ENCODE measurements around the gene CTNNBIP1.

Gene CTNNBIP1

GRCh38 chr1:9877962-9878361 lies 32.1 kb downstream of the CTNNBIP1 start:
- no peak for DNase-seq (ENCODE audit: low read depth in 2 of 2)

GRCh38 chr1:9875636-9876000 lies 34.5 kb downstream of the CTNNBIP1 start:
- no peak for DNase-seq (ENCODE audit: low read depth in 2 of 2)

GRCh38 chr1:9874959-9875635 lies 35.0 kb downstream of the CTNNBIP1 start:
- peak; percentile 43 to 53 for DNase-seq (ENCODE audit: low read depth in 2 of 2)

GRCh38 chr1:9874412-9874811 lies 35.7 kb downstream of the CTNNBIP1 start:
- DNase-seq (ENCODE audit: low read depth in 2 of 2), result no peak

- no peak for DNase-seq (ENCODE audit: low read depth in 2 of 2)
Measured at GRCh38 chr1:9873992-9874391, 36.1 kb downstream of the CTNNBIP1 start.

- DNase-seq (ENCODE audit: low read depth in 2 of 2), result no peak
Measured at GRCh38 chr1:9873385-9873784, 36.7 kb downstream of the CTNNBIP1 start.

GRCh38 chr1:9872430-9873165 lies 37.5 kb downstream of the CTNNBIP1 start:
- no peak for DNase-seq (ENCODE audit: low read depth in 2 of 2)

- no peak for DNase-seq (ENCODE audit: low read depth in 2 of 2)
Measured at GRCh38 chr1:9871707-9872425, 38.2 kb downstream of the CTNNBIP1 start.

GRCh38 chr1:9871021-9871420 lies 39.0 kb downstream of the CTNNBIP1 start:
- DNase-seq (ENCODE audit: low read depth in 2 of 2), result no peak

GRCh38 chr1:9870572-9870971 lies 39.5 kb downstream of the CTNNBIP1 start:
- DNase-seq (ENCODE audit: low read depth in 2 of 2), result no peak

GRCh38 chr1:9869831-9870251 lies 40.2 kb downstream of the CTNNBIP1 start:
- DNase-seq (ENCODE audit: low read depth in 2 of 2), result no peak

- DNase-seq (ENCODE audit: low read depth in 2 of 2), result no peak
Measured at GRCh38 chr1:9868244-9868590, 41.9 kb downstream of the CTNNBIP1 start.

GRCh38 chr1:9867408-9868243 lies 42.4 kb downstream of the CTNNBIP1 start:
- DNase-seq (ENCODE audit: low read depth in 2 of 2), result peak; percentile 67 to 70

GRCh38 chr1:9866836-9867235 lies 43.2 kb downstream of the CTNNBIP1 start:
- no peak for DNase-seq (ENCODE audit: low read depth in 2 of 2)

- DNase-seq (ENCODE audit: low read depth in 2 of 2), result no peak
Measured at GRCh38 chr1:9865724-9866123, 44.3 kb downstream of the CTNNBIP1 start.

GRCh38 chr1:9863371-9863770 lies 46.7 kb downstream of the CTNNBIP1 start:
- DNase-seq (ENCODE audit: low read depth in 2 of 2), result no peak

GRCh38 chr1:9861360-9861759 lies 48.7 kb downstream of the CTNNBIP1 start:
- no peak for DNase-seq (ENCODE audit: low read depth in 2 of 2)

- no peak for DNase-seq (ENCODE audit: low read depth in 2 of 2)
Measured at GRCh38 chr1:9860887-9861286, 49.2 kb downstream of the CTNNBIP1 start.

- no peak for DNase-seq (ENCODE audit: low read depth in 2 of 2)
Measured at GRCh38 chr1:9859281-9860014, 50.6 kb downstream of the CTNNBIP1 start.

GRCh38 chr1:9858293-9859035 lies 51.6 kb downstream of the CTNNBIP1 start:
- DNase-seq (ENCODE audit: low read depth in 2 of 2), result no peak

- DNase-seq (ENCODE audit: low read depth in 2 of 2), result no peak
Measured at GRCh38 chr1:9855186-9855585, 54.9 kb downstream of the CTNNBIP1 start.

Data from stimulated activated CD8-positive, alpha-beta memory T cell treated with anti-CD3 and anti-CD28 coated beads, Interleukin-15, amount 100 ng/mL, for 48 hours (primary cell).